ENCODE measurements around the gene PRKCE.

PRKCE gene

DNA sequence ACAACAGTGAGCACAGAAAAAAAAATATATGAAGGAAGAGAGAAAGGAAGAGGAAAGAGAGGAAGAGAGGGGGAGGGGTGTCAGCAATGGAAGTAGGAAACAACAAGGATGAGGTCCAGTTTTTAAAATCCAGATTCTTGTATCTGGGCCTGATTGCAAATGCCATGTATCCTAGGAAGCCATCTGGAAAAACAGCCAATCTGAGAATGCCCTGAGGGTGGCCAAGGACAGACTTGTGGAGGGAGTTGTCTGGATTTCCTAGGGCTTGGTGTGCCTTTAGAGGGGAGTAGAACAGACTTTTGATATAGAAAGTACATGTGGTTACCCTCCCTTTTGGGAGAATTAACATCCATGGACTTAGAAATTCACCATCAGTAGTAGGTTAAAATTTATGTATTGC is 47.1 kb downstream of the PRKCE start:
- TF ChIP-seq, protein P1, sequence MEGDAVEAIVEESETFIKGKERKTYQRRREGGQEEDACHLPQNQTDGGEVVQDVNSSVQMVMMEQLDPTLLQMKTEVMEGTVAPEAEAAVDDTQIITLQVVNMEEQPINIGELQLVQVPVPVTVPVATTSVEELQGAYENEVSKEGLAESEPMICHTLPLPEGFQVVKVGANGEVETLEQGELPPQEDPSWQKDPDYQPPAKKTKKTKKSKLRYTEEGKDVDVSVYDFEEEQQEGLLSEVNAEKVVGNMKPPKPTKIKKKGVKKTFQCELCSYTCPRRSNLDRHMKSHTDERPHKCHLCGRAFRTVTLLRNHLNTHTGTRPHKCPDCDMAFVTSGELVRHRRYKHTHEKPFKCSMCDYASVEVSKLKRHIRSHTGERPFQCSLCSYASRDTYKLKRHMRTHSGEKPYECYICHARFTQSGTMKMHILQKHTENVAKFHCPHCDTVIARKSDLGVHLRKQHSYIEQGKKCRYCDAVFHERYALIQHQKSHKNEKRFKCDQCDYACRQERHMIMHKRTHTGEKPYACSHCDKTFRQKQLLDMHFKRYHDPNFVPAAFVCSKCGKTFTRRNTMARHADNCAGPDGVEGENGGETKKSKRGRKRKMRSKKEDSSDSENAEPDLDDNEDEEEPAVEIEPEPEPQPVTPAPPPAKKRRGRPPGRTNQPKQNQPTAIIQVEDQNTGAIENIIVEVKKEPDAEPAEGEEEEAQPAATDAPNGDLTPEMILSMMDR (IDR thresholded peaks at IDR 0.05; ENCODE audit: borderline replicate concordance, control extremely low read depth, extremely low read depth, insufficient read depth, missing control alignments), result no peak
- in situ Hi-C loops (cut with MboI; ENCODE audit: low sequenced_read_pairs, unreplicated experiment), result no loop called here
- DNase-seq (ENCODE audit: low spot score), result no peak

GRCh38 chr2:45699032-45699658 is 47.7 kb downstream of the PRKCE start:
- peak; percentile 38 for DNase-seq (ENCODE audit: low spot score)
- in situ Hi-C loops (cut with MboI; ENCODE audit: low sequenced_read_pairs, unreplicated experiment), result no loop called here
- TF ChIP-seq, protein P1 (IDR thresholded peaks at IDR 0.05; ENCODE audit: borderline replicate concordance, control extremely low read depth, extremely low read depth, insufficient read depth, missing control alignments), result no peak

- TF ChIP-seq, protein P1 (IDR thresholded peaks at IDR 0.05; ENCODE audit: borderline replicate concordance, control extremely low read depth, extremely low read depth, insufficient read depth, missing control alignments), result no peak
- in situ Hi-C loops (cut with MboI; ENCODE audit: low sequenced_read_pairs, unreplicated experiment), result no loop called here
- no peak for DNase-seq (ENCODE audit: low spot score)
These were observed 49.0 kb downstream of the PRKCE start for GRCh38 chr2:45700407-45701013.

DNA sequence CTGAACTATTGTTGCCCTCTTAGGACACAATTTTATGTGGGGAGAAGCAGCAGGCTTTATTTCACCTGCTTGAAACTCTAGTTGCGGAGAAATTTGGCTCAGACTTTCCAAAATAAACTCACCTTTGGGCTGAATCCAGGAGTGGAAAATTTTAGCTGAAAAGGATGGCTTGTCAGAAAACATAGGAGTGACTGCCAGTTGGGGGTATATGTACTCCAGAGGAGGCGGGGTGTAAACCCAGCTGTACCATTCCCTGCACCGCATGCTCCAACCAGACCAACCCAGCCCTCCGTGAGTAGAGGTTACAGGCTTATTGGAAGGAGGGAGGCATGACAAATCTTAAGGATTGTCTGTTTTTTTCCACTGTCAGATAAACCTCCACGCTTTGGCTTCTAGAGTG is 53.8 kb downstream of the PRKCE start:
- TF ChIP-seq, protein P1 (IDR thresholded peaks at IDR 0.05; ENCODE audit: borderline replicate concordance, control extremely low read depth, extremely low read depth, insufficient read depth, missing control alignments), result no peak
- DNase-seq (ENCODE audit: low spot score), result no peak
- in situ Hi-C loops (cut with MboI; ENCODE audit: low sequenced_read_pairs, unreplicated experiment), result no loop called here

GRCh38 chr2:45706033-45706432 is 54.6 kb downstream of the PRKCE start:
- in situ Hi-C loops (cut with MboI; ENCODE audit: low sequenced_read_pairs, unreplicated experiment), result no loop called here
- TF ChIP-seq, protein P1 (IDR thresholded peaks at IDR 0.05; ENCODE audit: borderline replicate concordance, control extremely low read depth, extremely low read depth, insufficient read depth, missing control alignments), result no peak
- DNase-seq (ENCODE audit: low spot score), result no peak

- in situ Hi-C loops (cut with MboI; ENCODE audit: low sequenced_read_pairs, unreplicated experiment), result no loop called here
- DNase-seq (ENCODE audit: low spot score), result no peak
- TF ChIP-seq, protein P1 (IDR thresholded peaks at IDR 0.05; ENCODE audit: borderline replicate concordance, control extremely low read depth, extremely low read depth, insufficient read depth, missing control alignments), result no peak
These were observed 55.5 kb downstream of the PRKCE start for GRCh38 chr2:45707006-45707405.
